Neural crest cell (in vitro differentiated cells): Measurements from ENCODE around the gene TIMM17A. TPM values are rescaled to one million over a fixed set of nuclear protein-coding genes. Genes with fewer than 3 reads are reported as not detected.

Experiments
- DNase-seq: peaks from one replicate; pipeline ENCODE4 v3.0.0; 2021; ENCODE audit warnings: low read depth, mixed read lengths, low spot score
- H3K27ac Mint-ChIP-seq: one replicate; pipeline ENCODE4 v1.8.0; 2021; ENCODE audit warnings: mild to moderate bottlenecking, mixed read lengths; ENCODE audit not compliant: unreplicated experiment
- H3K27me3 Mint-ChIP-seq: 2 replicates; pipeline ENCODE4 v1.8.0; 2021; ENCODE audit warnings: low read depth, mild to moderate bottlenecking, mixed read lengths
- H3K36me3 Mint-ChIP-seq: 2 replicates; pipeline ENCODE4 v1.8.0; 2021; ENCODE audit warnings: low read depth, mild to moderate bottlenecking, mixed read lengths
- H3K4me1 Mint-ChIP-seq: 2 replicates; pipeline ENCODE4 v1.8.0; 2021; ENCODE audit warnings: mixed read lengths
- H3K4me3 Mint-ChIP-seq: one replicate; pipeline ENCODE4 v1.8.0; 2021; ENCODE audit warnings: mild to moderate bottlenecking, mixed read lengths
- H3K9me3 Mint-ChIP-seq: 2 replicates; pipeline ENCODE4 v1.8.0; 2021; ENCODE audit warnings: mixed read lengths
- total RNA-seq: library from RNA; stranded (reverse); gene quantifications from 2 replicates; pipeline ENCODE4 v1.2.1, GENCODE V29; 2021
- TF ChIP-seq, protein P1 (sequence below): fragments of 200-600 bp; sonication (generic); conservative IDR thresholded peaks from 2 replicates; pipeline ENCODE4 v1.5.0; 2021; ENCODE audit warnings: antibody characterized with exemption, mild to moderate bottlenecking

The TIMM17A gene
- total RNA-seq, 1 donor from 2014 or later: 59.6 TPM

DNA sequence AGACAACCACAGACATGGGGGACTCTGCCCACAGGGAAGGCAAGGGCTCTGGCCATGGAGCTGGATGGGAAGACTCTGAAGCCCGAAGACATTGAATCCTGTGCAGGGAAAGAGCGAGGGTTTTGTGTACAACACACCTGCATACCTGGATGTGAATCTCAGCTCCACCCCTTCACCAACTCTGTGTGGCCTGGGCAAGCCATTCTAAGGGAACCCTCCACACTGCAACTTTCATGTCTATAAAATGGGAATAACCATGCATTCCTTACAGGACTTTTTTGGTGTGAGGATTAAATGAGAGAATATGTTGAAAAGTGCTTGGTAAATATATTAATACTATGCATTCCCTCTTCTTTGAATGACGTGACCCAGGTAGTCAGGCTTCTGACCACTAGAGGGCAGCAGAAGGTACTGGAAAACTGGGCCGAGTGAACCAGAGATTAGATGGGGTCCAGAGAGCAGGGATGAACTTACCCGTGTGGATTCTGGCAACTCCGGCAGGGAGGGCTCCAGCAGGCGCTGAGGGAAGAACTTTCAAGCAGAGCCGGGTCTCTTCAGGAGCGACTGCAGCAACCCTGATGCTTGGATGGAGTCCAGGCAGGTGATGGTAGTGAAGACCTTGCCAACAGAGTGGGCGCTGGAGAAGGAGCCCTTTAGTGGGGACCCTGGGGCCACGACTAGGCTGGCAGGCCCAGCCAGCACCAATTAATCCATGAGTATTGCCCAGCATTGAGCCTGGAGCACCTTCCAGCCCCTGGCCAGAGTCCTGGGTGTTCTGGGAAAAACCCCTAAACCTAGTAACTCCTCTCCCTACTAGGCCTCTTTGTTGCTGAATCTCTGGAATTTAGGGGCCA, 54.2 kb downstream of the TIMM17A start:
- Mint-ChIP-seq H3K36me3 (no peaks in the 10 kb centered on the region), H3K27ac (no peak overlapping the region), H3K4me1 (peaks cover 14% of the 10 kb centered on the region), H3K27me3 (peaks cover 2% of the 10 kb centered on the region), H3K9me3 (no peaks in the 10 kb centered on the region), H3K4me3 (no peak overlapping the region)
- peak; percentile 82 for DNase-seq
- TF ChIP-seq, protein P1, sequence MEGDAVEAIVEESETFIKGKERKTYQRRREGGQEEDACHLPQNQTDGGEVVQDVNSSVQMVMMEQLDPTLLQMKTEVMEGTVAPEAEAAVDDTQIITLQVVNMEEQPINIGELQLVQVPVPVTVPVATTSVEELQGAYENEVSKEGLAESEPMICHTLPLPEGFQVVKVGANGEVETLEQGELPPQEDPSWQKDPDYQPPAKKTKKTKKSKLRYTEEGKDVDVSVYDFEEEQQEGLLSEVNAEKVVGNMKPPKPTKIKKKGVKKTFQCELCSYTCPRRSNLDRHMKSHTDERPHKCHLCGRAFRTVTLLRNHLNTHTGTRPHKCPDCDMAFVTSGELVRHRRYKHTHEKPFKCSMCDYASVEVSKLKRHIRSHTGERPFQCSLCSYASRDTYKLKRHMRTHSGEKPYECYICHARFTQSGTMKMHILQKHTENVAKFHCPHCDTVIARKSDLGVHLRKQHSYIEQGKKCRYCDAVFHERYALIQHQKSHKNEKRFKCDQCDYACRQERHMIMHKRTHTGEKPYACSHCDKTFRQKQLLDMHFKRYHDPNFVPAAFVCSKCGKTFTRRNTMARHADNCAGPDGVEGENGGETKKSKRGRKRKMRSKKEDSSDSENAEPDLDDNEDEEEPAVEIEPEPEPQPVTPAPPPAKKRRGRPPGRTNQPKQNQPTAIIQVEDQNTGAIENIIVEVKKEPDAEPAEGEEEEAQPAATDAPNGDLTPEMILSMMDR: peak; percentile 97

DNA sequence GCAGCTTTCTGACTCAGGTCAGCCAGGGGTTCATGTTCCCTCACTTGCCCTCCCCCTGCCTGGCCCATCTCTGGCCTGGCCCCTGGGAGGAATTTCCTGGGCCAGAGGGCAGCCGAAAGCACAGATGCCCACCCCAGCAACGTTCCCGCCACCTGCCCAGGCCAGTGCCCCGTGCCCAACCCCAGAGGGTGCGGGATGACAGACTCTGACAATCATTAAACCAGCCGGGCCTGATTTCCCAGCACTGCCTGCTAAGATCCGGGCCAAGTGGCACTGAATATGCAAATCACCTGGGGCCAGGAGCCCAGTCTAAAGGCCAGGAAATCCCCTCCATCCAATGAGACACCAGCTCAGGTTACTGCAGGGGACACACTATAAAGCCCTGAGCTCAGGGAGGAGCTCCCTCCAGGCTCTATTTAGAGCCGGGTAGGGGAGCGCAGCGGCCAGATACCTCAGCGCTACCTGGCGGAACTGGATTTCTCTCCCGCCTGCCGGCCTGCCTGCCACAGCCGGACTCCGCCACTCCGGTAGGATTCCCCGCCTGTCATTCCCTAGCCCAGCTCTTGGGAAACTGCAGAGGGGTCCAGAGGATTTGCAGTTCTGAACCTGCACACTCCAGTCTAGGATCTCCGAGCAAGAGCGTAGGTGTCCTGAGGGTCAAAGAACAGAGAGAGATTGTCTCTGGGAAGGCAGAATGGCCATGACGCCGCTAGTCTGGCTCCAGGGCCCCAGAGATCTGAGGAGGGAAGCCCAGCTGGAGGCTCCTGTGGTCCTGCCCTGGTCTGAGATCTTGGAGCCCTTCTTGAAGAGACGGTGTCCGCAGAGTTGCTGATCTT, 55.1 kb downstream of the TIMM17A start, which contains the start of gene ELF3:
Gene ELF3, plus strand, starts transcription at position 408 of the 836 bp plus-strand sequence. CDS start 550 bp downstream, outside the sequence.
- Mint-ChIP-seq H3K36me3 (no peaks in the 10 kb centered on the region), H3K27ac (no peak within 1 kb of the TSS), H3K4me1 (peaks cover 12% of the 10 kb centered on the region), H3K9me3 (no peaks in the 10 kb centered on the region), H3K4me3 (no peak within 1 kb of the TSS), H3K27me3 (peaks cover 2% of the 10 kb centered on the region)
- TF ChIP-seq, protein P1: no peak
- no peak for DNase-seq

- Mint-ChIP-seq H3K4me1 (peaks cover 12% of the 10 kb centered on the region), H3K9me3 (no peaks in the 10 kb centered on the region)
- no peak for DNase-seq
Observed at GRCh38 chr1:202011994-202012393, 56.7 kb downstream of the TIMM17A start.

DNA sequence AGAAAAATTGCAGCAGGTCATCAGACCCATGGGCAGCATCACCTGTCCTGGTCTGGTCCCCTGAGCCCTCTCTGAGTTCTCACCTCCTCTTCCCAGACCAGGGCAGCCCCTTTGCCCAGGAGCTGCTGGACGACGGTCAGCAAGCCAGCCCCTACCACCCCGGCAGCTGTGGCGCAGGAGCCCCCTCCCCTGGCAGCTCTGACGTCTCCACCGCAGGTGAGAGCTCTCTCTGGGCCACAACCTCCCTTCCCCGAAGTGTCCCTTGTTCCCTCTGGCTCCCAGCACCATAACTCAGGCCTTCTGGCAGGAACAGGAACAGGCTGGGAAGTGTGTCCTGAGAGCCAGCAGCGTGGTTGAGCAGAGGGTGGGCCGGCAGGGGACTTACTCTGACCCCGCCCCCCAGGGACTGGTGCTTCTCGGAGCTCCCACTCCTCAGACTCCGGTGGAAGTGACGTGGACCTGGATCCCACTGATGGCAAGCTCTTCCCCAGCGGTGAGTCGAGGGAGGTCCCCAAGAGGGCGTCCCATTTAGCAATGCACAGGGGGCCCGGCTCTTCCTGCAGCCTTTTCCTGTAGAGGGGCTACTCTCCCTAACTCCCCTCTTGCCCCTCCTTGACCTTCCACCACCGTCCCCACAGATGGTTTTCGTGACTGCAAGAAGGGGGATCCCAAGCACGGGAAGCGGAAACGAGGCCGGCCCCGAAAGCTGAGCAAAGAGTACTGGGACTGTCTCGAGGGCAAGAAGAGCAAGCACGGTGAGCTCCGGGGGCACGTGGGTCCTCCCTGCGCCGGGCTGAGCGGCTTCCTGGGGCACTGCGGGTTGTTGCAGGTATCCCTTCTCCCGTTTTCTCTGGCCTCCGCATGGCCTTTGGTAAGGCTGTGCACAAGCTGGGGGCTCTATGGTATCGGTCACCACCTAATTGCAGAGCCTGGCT, 57.5 kb downstream of the TIMM17A start:
- Mint-ChIP-seq H3K27ac (no peak overlapping the region), H3K27me3 (peaks cover 2% of the 10 kb centered on the region), H3K4me3 (no peak overlapping the region), H3K9me3 (no peaks in the 10 kb centered on the region), H3K36me3 (no peaks in the 10 kb centered on the region), H3K4me1 (peaks cover 12% of the 10 kb centered on the region)
- no peak for DNase-seq
- TF ChIP-seq, protein P1: no peak

More at GRCh38 chr1:202011994-202012393, 56.7 kb downstream of the TIMM17A start:
- H3K36me3 Mint-ChIP-seq: no peaks in the 10 kb centered on the region
- H3K4me3 Mint-ChIP-seq: no peak overlapping the region
- peaks cover 2% of the 10 kb centered on the region for H3K27me3 Mint-ChIP-seq
- no peak overlapping the region for H3K27ac Mint-ChIP-seq
- TF ChIP-seq, protein P1: no peak

GRCh38 chr1:202013603-202014002, 58.3 kb downstream of the TIMM17A start:
- Mint-ChIP-seq H3K9me3 (no peaks in the 10 kb centered on the region), H3K27ac (no peak overlapping the region), H3K27me3 (peaks cover 2% of the 10 kb centered on the region), H3K4me3 (no peak overlapping the region), H3K4me1 (peaks cover 13% of the 10 kb centered on the region), H3K36me3 (no peaks in the 10 kb centered on the region)
- TF ChIP-seq, protein P1: no peak
- DNase-seq: no peak
